ENCODE measurements around the gene RASA3.

RASA3 gene

DNA sequence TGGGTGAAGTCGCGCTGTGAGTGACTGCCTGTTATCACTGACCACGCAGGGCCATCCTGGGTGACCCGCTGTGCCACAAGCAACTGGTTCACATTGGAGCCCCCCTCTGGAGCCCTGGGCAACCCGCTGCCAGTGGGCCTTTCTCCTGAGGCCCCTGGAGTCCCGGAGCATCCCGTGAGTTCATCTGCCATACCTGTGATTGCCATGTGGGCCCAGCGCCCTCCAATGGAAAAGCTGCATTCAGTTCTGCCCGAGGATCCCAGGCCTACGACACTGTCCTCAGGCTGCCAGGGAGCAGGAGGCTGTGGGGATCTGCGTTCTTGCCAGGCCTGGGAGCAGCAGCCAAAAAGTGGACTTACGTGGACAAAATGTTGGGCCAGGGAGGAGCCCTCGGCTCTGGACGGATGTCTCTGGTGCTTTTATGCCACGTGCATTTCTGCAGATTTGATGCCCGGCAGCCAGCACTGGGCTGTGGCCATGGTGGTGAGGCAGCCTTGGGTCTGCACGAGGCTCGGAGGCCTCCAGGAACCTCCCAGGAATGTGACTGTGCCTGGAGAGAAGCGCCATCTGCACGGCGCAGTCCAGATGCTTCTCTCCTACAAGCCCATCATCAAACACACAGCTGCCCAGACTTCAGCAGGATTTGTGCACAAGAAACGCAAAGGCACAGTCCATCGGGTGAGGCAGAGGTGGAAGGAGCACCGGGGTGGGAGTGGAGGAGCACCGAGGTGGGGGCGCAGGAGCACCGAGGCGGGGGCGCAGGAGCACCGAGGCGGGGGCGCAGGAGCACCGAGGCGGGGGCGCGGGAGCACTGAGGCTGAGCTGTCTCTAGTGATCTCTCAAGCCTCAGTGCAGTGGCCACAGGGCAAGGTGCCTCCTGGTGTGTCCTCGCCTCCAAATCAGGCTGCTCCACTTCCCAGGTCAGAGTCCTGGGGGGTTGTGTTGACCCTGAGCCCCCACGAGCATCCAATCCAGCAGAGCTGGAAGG, 202.5 kb downstream of the RASA3 start:
- no peak for ATAC-seq

DNA sequence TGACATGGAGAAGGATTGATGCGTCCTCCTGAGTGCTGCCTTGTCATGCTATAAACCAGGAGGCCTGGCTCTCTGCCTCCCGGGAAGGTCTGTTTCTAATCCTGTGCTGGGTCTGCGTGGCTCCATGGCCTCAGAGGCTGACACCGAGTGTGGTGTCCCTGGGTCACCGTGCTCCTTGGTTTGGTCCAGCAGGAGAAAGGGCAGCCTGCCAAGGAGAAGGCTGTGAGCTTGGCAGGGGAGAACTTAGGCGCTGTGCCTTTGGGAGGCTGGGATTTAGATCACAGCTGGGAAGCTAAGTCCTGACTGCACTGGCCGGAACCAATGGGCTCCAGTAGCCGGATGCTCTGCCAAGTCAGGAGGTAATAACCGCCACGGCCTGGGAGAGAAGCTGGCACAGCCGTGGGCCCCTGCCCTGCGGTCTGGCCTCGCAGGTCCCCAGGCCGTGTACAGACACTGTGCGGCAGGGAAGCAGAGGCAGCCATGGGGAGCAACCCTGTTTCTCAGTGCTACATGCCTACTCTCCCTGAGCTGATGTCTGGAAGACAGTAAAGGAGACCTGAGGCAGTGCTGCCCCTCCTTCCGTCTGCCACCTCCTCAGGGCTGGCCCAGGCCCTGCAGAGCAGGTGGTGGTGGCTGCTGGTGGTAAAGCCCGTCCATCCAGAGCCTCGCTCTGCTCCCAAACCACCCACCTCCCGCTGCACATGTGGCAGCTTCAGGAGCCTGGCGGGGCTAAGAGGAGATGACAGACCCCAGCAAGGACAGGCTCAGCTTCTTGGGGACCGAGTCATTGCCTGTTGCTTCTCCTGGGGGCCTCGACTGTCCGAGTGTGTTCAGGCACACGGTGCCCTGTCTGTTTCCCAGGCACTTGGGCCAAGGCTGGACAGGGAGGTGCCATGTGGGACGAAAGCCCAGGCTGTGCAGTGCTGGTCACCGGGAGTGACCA, 203.5 kb downstream of the RASA3 start:
- ATAC-seq: no peak
